ENCODE measurements around the gene NOTCH4. TPM values are rescaled to one million over a fixed set of nuclear protein-coding genes. Genes with fewer than 3 reads are reported as not detected.

NOTCH4 gene
- 0.43 and 0.72 TPM in 2 replicates for total RNA-seq

DNA sequence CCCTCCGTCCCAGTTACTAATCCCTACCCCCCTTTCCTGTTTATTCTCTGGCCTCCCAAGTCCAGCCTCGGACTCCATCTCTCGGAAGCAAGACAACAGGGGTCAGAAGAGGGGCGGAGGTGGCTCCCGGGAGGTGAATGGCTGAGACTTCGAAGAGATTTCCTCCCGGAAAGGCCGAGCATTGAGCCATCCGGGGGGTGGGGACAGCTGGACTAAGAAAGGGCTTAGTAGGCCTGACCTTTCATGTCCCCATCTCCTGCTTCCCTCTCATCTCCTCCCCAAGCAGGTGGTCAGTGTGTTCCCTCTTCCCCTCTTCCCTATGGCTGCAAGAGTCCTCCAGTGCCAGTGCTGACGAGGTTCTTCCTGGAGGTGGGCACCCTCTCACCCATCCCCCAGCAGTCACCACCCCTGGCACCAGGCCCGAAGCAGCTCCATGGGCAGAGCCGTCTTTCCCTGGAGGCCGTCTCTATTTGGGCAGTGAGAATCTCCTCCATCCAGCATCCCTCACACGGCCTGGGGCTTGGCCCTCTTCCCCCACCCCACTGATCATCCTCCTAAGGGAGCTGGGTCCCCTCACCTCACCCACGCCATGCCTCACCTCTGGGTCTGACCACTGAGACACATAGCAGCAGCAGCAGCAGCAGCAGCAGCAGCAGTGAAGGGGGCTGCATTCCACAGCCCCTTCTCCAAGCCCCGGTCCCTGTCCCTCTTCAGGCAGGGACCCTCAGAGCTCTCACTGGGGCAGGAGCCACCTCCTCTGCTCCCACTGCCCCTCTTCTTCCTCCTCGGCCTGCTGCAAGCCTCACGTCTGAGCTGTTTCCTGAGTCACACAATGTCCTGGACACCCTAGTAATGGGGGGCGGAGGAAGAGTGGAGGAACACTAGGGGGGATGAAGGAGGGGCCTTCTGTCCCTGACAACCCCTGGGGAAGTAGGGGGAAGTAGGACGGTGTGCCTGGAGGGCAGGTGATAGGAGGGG lies at the start of gene NOTCH4:
NOTCH4 (minus strand) TSS at position 810 of the 978 bp plus-strand sequence; CDS start at position 671, 139 bp downstream.

DNA sequence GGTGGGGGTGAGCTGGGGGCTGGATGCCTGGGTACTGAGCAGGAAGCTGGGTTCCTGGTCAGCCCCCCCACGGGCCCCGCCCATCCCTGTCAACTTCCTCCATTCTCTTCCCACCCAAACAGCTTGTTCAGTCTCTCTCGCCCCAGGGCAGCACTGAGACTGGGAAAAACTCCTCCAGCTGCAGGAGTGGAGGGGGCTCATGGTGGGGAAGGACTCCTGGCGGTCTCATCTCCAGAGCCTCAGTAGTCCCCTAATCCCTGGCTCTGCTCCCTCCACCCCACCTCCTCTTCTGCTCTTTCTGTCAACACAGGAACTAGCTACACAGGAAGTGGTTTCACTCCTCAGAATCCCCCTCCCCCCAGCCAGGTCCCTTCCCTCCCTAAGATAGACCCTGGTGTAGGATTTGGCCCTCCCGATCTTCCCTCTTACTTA lies 31.2 kb downstream of the NOTCH4 start, which contains the start of gene GPSM3:
GPSM3 (minus strand) TSS at position 36 of the 432 bp plus-strand sequence. CDS start 130 bp downstream, outside the sequence.

DNA sequence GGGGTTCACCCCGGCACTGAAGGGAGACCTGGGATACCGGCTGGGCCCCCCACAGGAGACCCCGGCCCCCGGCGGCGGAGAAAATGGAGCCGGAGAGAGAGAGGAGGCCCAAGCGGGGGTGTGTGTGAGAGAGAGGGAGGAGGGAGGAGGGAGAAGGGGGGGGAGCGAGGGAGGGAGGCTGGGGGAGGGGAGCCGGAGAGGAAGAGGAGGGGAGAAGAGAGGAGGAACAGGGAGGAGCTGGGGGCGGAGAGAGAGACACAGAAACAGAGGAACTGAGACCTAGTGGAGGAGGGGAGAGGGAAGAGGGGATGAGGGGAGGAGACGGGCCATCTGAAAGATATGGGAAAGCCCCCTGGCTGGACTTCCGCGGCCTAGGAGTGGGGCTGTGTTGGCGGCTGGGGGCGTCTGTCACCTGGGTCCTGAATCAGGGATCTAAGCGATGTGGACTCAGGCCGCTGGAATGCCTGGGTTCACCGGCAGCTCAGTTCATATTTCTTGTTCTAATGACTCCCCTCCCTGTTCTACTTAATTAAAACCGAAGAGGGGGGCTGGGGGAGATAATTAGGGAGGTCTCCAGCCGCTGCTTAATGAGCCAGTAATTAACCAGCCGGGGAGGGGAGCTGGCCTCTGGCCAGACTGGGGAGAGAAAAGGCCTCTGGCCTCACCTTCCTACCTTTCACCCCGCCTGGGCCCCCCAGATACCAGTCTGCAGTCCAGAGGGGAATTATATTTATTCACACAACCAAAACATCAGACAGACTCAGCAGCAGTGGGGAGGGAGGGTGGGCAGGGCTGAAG lies 33.6 kb downstream of the NOTCH4 start, which contains the start of gene PBX2:
PBX2 (minus strand) TSS at position 149 of the 798 bp plus-strand sequence. CDS start 287 bp downstream, outside the sequence.

DNA sequence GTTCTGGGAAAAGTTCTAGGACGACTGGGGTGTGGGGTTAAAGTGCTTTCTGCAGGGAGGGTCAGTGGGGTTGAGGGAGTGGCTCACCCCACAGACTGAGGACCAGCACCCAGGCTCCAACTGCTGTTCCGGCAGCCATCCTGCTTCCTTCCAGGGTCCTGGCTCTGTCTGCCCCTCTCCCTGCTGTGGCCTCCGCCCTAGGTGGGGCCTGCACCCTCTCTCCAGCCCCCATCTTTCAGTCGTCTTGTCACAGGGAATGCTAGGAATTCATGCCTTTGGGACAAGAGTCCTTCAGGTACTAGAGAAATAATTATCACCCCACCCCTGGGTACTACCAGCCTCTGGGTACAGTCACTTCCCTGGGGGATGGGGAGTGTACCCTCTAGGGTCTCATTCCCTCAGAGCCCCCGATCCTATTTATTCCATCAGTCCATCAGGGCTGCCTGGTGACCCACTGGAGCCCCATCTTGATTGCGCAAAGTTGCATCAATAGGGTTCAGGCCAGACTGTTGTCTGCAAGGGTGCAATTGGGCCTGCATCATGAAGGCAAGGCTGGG lies 39.7 kb downstream of the NOTCH4 start, which contains the start of gene AGER:
AGER (minus strand) TSS at position 170 of the 557 bp plus-strand sequence; CDS start at position 139, 31 bp downstream.

DNA sequence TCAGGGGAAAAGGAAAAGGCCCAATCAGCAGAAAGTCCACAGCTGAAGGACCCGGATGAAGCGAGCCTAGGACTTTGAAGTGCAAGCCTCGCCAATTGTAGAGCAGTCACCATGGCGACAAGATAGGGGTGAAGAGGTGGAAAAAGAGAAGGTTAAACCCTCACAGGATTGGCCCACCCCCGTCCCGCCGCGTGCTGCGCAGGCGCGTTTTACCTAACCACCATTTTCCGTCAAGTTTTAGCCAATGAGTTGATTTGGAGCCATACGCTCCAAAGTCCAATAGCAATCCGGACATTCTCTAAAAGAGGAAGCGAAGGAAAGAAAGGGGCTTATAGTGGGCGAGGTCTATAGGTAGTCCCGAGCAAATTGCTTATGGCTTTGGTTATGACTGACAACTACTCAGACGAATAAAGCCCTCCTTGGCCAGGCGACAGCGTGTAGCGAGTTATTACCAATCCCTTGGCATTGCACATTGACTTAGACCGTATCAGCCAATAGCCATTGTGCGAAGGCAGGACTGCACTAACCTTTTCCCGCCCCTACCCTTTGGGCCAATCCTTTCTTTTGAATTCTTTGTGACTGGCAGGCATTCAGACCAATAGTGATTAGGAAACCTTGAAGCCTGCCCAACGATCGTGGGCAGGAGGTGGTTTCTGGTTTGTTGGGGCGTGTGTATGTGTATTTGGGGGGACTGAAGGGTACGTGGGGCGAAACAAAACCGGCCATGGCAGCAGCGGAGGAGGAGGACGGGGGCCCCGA lies 45.9 kb downstream of the NOTCH4 start, which contains the start of gene RNF5:
RNF5 (plus strand) TSS at position 618 of the 759 bp plus-strand sequence; CDS start at position 725, 107 bp downstream.

DNA sequence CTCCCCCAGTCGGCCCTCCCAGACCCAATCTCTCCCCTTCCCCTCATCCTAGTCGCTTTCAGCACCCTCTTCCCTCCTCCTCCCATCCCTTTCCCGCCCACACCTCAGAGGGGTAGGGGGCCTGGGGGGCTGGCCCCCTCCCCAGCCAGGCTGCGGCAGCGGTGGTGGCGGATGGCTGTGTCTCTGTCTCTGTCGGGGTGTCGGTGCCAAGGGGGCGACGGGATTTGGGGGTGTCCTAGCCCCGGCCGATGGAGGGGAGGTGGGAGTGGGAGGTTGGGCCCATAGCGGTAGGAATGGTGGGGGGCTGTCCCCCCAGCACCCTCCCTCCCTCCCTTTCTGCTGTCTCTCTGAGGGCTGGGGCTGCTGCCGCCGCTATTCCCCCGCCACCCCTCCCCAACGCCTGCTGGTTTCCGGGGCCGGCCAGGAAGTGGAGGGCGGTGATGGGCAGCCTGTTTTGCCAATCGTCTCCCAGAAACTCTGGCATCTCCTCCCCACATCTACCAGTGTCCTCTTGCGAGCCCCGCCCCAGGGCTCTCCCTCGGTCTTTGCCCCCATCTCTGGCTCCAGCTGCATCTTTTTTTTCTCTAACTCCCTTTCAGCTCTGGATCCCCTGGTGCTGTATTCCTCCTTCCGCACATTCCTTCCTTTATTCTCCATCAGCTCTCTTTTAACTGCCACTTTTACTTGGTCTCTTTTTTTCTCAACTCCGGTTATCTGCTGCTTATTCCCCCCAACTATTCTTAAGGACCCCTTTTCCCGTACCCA lies 48.0 kb downstream of the NOTCH4 start, which contains the start of gene AGPAT1:
AGPAT1 (minus strand) TSS at position 374 of the 765 bp plus-strand sequence. CDS start 4,588 bp downstream, outside the sequence.

DNA sequence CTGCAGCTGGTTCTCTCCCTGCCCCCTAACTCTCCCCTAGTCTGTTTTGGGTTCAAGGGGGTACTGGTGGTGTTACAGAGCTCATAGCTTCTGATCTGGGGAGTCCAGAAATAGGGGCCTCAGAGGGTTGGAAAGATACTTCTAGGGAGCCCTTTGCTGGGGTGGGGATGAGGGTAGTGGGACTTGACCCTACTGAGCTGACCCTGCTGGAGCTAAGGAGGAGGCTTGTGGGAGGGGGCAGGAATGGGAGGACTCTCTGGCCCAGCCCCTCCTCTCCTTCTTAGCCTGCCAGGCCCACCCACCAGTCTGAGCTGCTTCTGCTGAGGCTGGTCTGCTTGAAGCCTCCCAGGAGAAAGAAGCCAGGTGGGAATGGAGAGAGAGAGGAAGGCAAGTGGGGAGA lies 59.6 kb downstream of the NOTCH4 start, which contains the start of gene EGFL8:
EGFL8 (plus strand) TSS at position 301 of the 400 bp plus-strand sequence. CDS start 1,571 bp downstream, outside the sequence.

DNA sequence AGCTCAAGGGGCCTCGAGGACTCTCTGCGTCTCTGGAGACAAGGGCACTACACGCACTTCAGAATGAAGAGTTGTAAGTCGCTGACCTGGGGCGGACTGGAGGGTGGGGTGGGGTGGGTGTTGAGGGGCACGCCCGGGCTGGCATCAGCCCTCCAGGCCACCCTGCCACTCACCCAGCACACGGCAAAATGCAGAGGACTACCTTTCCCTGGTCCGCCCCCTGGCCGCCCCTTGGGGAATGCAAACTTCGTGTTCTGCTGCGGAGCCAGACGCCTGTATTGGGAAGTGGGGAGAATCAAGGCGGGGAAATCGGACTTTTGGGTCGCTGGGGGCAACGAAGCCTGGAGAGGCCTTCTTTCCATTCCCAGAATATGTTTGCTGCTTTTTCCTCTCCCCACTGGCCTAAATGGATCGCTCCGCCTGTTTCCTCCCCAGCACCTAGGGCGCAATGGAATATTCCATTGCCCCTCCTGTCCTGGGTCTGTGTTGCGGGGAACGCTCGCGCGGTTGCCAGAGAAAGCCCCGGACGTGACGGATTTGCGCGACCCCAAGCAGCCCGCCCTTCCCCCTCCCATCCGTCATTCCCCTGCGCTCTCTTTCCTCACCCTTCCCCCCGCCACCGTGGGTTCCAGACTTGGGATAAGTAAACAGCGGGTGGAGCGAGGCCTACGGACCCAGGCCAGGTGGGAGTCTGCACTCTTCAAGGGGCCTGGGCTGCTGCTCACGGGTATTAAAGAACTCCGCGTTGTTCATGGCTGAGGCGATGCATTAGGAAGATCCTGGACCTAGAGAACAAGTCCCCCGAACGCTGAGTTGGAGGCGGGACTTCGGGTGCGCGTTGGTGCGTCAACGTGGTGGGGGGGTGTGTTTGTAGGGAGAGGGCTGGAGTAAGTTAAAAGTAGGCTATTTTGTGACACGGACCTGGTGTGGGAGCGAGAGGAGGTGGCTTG lies 70.0 kb downstream of the NOTCH4 start, which contains the start of gene PPT2:
PPT2 (plus strand) TSS at position 578 of the 950 bp plus-strand sequence. CDS start 454 bp downstream, outside the sequence.

DNA sequence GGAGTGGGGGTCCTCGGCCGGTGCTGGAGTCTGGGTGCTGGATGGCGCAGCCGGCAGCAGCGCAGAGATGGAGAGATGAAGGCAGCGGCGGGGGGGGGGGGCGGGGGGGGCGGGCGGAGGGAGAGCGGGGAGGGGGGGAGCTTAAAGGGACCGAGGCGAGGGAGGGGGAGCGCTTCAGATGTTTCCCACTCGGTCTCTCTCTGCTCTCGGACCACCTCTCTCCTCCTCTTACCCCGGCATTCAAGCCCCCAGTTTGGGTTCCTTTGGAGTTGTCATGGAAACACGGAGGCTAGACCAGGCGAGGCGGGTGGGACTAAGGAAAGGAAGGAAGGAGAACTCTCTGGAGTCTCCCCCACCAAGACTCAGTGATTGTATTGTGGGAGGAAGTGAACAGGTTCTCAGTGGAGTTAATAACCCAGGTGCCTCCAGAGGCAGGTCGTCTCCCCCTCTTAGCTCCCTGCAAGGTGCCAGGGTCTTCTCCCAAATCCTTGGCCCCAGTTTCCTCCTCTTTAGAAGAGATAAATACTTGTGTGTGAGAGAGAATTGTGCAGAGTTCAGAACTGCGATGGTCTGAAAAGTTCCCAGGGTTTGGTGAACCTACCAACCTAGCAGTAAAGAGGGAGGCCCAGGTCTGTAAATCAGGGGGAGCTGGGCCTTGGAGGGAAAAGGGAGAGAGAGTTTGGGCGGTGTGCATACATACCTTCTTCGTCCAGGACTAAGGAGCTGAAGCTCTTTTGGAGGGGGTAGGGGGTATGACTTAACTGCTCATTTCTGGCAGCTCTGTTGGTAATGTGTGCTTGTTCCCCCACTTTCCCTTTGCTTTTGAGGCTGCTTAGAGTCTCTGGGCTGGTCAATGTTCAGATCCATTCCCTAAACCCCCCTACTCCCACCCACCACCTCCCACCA lies 71.8 kb downstream of the NOTCH4 start, which contains the start of gene PRRT1:
PRRT1 (minus strand) TSS at position 77 of the 906 bp plus-strand sequence. CDS start 112 bp downstream, outside the sequence.

Other genes with a start within 250 kb of the NOTCH4 start
- 1.4 and 2.8 TPM in 2 replicates for gene C4A, start 242.0 kb downstream of the NOTCH4 start, total RNA-seq
- gene C4B, start 209.3 kb downstream of the NOTCH4 start, total RNA-seq: 1.2 and 2.3 TPM in 2 replicates
- gene CYP21A2, start 185.7 kb downstream of the NOTCH4 start, total RNA-seq: 0.24 TPM in 1 of 2 replicates, not detected in the other
- 0.43 and 0.48 TPM in 2 replicates for gene TNXB, start 114.7 kb downstream of the NOTCH4 start, total RNA-seq
- gene ATF6B, start 95.8 kb downstream of the NOTCH4 start, total RNA-seq: 12.6 and 15.2 TPM in 2 replicates
- 4.3 and 7.0 TPM in 2 replicates for gene FKBPL, start 93.8 kb downstream of the NOTCH4 start, total RNA-seq
- not detected in 2 replicates for gene PRRT1, start 72.1 kb downstream of the NOTCH4 start, total RNA-seq
- gene PPT2, start 69.9 kb downstream of the NOTCH4 start, total RNA-seq: 11.1 and 83.4 TPM in 2 replicates
- gene EGFL8, start 59.5 kb downstream of the NOTCH4 start, total RNA-seq: 0.24 TPM in 1 of 2 replicates, not detected in the other
- gene AGPAT1, start 48.0 kb downstream of the NOTCH4 start, total RNA-seq: 9.4 and 11.3 TPM in 2 replicates
- gene RNF5, start 45.7 kb downstream of the NOTCH4 start, total RNA-seq: 33.2 and 39.8 TPM in 2 replicates
- gene AGER, start 39.8 kb downstream of the NOTCH4 start, total RNA-seq: 0.43 TPM in 1 of 2 replicates, not detected in the other
- gene PBX2, start 33.9 kb downstream of the NOTCH4 start, total RNA-seq: 32.6 and 36.4 TPM in 2 replicates
- 0.64 and 1.7 TPM in 2 replicates for gene GPSM3, start 31.4 kb downstream of the NOTCH4 start, total RNA-seq
- not detected in 2 replicates for gene TSBP1, start 147.8 kb upstream of the NOTCH4 start, total RNA-seq
- not detected in 2 replicates for gene BTNL2, start 183.1 kb upstream of the NOTCH4 start, total RNA-seq
- gene HLA-DRA, start 215.8 kb upstream of the NOTCH4 start, total RNA-seq: not detected in 2 replicates